SJSA1 (cell line): ENCODE measurements around the gene ARL6IP4. TPM values are rescaled to one million over a fixed set of nuclear protein-coding genes. Genes with fewer than 3 reads are reported as not detected.

Experiments used
- DNase-seq, 2 experiments: peaks; one replicate each; pipeline ENCODE4 v3.0.0-alpha.2; 2015 to 2020; ENCODE audit warnings: low spot score in 2 of 2, low read depth in 1 of 2
- H3K27ac ChIP-seq: fragments of 250-450 bp; sonication (Bioruptor Pico); 2 replicates; pipeline ENCODE4 v1.5.1; 2020; ENCODE audit warnings: mild to moderate bottlenecking, moderate library complexity
- H3K27me3 ChIP-seq: fragments of 250-450 bp; sonication (Bioruptor Pico); replicated peaks from 2 replicates; pipeline ENCODE4 v1.5.1; 2020; ENCODE audit warnings: mild to moderate bottlenecking, moderate library complexity
- H3K36me3 ChIP-seq: fragments of 250-450 bp; sonication (Bioruptor Pico); 2 replicates; pipeline ENCODE4 v1.5.1; 2020; ENCODE audit warnings: mild to moderate bottlenecking
- H3K4me1 ChIP-seq: fragments of 250-450 bp; sonication (Bioruptor Pico); replicated peaks from 2 replicates; pipeline ENCODE4 v1.6.1; 2021; ENCODE audit warnings: mild to moderate bottlenecking
- H3K4me3 ChIP-seq: fragments of 250-450 bp; sonication (Bioruptor Pico); 2 replicates; pipeline ENCODE4 v1.5.1; 2020; ENCODE audit warnings: mild to moderate bottlenecking
- H3K9me3 ChIP-seq: fragments of 250-450 bp; sonication (Bioruptor Pico); replicated peaks from 2 replicates; pipeline ENCODE4 v1.5.1; 2020; ENCODE audit warnings: mild to moderate bottlenecking
- total RNA-seq: library from RNA; depleted of rRNA; stranded (reverse); fragments of >200 nt; shearing (Covaris generic); gene quantifications from 2 replicates; pipeline ENCODE4 v1.2.3, GENCODE V29; 2014; rRNA removed

ARL6IP4 gene
- total RNA-seq, 1 experiment from 2014 or later: 263 TPM

DNA sequence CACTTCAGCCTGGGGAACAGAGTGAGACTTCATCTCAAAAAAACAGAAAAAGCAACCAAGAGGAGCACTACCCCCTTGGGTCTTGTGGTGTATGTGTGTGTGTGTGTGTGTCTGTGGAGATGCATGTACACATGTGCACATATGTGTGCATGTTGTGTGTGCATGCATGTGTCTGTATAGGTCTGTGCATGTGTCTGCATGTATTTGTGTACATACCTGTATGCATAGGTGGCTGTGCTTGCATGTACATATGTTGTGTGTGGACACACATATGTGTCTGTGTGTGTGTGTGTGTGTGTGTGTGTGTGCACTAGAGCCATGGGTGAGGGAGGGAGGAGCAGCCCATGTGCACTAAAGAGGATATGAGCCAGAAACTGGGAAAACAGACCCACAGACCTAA lies 49.1 kb downstream of the ARL6IP4 start:
- no peak for DNase-seq
- no peaks in the 10 kb centered on the region for H3K9me3 ChIP-seq
- H3K4me1 ChIP-seq: peaks cover 6% of the 10 kb centered on the region

GRCh38 chr12:123030686-123031085 lies 50.2 kb downstream of the ARL6IP4 start:
- no peaks in the 10 kb centered on the region for H3K4me1 ChIP-seq
- H3K9me3 ChIP-seq: no peaks in the 10 kb centered on the region
- no peak overlapping the region for H3K27ac ChIP-seq
- H3K27me3 ChIP-seq: no peaks in the 10 kb centered on the region
- no peaks in the 10 kb centered on the region for H3K36me3 ChIP-seq
- H3K4me3 ChIP-seq: no peak overlapping the region
- no peak for DNase-seq

More for the DNA sequence above, 49.1 kb downstream of the ARL6IP4 start:
- Histone ChIP-seq H3K36me3 (no peaks in the 10 kb centered on the region), H3K27me3 (no peaks in the 10 kb centered on the region; the same call in 1 of the 2 replicates), H3K27ac (no peak overlapping the region), H3K4me3 (no peak overlapping the region)

DNA sequence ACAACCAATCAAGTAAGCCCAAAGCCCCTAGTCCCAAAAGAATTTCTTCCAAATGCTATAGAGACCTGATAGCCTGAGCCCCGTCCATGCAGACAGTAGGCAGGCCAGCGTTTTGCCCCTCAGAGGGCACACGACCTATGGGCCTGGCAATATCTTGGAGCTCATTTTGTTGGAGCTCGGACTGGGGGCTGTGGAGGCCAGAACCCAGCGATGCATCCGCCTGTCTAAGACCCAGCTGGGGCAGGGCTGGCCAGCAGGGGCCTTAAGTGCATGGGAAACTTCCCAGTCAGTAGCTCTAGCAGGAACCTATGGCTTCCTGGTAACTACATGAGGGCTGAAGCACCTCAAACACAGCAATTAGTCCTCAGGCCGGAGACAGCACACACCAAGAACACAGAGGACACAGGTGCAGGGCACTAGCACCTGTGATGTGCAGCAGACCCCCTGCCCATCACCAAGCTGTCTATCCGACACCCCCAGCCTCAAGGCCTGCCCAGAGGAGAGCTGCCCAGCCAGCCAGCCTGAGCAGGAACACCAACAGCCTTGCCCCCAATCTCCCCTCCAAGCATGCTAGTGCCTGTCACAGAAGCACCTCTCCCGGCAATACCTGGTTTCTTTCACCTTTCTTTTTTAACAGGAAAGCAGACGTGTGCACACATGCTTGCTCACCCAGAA lies 50.8 kb downstream of the ARL6IP4 start:
- Histone ChIP-seq H3K36me3 (no peaks in the 10 kb centered on the region), H3K4me1 (no peaks in the 10 kb centered on the region), H3K4me3 (no peak overlapping the region), H3K27ac (no peak overlapping the region), H3K9me3 (no peaks in the 10 kb centered on the region), H3K27me3 (no peaks in the 10 kb centered on the region)
- DNase-seq: no peak

Other genes starting within 250 kb of the ARL6IP4 start
- gene HCAR1, start 249.8 kb upstream of the ARL6IP4 start, total RNA-seq: not detected in 2 replicates
- gene DENR, start 227.9 kb upstream of the ARL6IP4 start, total RNA-seq: 57.4 and 62.2 TPM in 2 replicates
- gene CCDC62, start 206.1 kb upstream of the ARL6IP4 start, total RNA-seq: 0.78 and 1.2 TPM in 2 replicates
- 14.7 and 21.7 TPM in 2 replicates for gene HIP1R, start 145.2 kb upstream of the ARL6IP4 start, total RNA-seq
- gene VPS37B, start 84.6 kb upstream of the ARL6IP4 start, total RNA-seq: 11.9 and 31.5 TPM in 2 replicates
- 11.0 and 11.5 TPM in 2 replicates for gene ABCB9, start 14.2 kb upstream of the ARL6IP4 start, total RNA-seq
- 16.3 and 23.4 TPM in 2 replicates for gene OGFOD2, start 5.4 kb upstream of the ARL6IP4 start, total RNA-seq
- gene PITPNM2, start 170.4 kb downstream of the ARL6IP4 start, total RNA-seq: 0.42 TPM in 1 of 2 replicates, not detected in the other